Sigmoid colon (tissue), 7 donors: ENCODE results near the gene ABI3BP. TPM values are rescaled to one million over a fixed set of nuclear protein-coding genes. Genes with fewer than 3 reads are reported as not detected.

Source experiments
- DNase-seq: peaks from one replicate; pipeline ENCODE4 v3.0.0-alpha.2; 2019
- H3K27ac ChIP-seq, 4 donors: fragments of 200-600 bp; sonication (generic); one replicate each; pipeline ENCODE4 v1.5.1; 2016 to 2019; ENCODE audit warnings: mild to moderate bottlenecking in 1 of 4
- H3K27me3 ChIP-seq, 3 donors: fragments of 200-600 bp; sonication (generic); one replicate each; pipeline ENCODE4 v1.5.1; 2019; ENCODE audit warnings: mild to moderate bottlenecking in 1 of 3
- H3K36me3 ChIP-seq, 4 donors: fragments of 200-600 bp; sonication (generic); one replicate each; pipeline ENCODE4 v1.5.1; 2016 to 2019
- H3K4me1 ChIP-seq, 4 donors: fragments of 200-600 bp; sonication (generic); one replicate each; pipeline ENCODE4 v1.5.1; 2017 to 2019
- H3K4me3 ChIP-seq, 4 donors: fragments of 200-600 bp; sonication (generic); one replicate each; pipeline ENCODE4 v1.5.1; 2017 to 2019; ENCODE audit warnings: mild to moderate bottlenecking in 2 of 4, moderate library complexity in 1 of 4
- H3K9me3 ChIP-seq, 4 donors: fragments of 200-600 bp in 3 of 4; sonication (generic) in 3 of 4; one replicate each; pipeline versions ENCODE4 v1.5.1 to v1.6.1; 2013 to 2019
- CTCF ChIP-seq, 4 experiments: fragments of 450-650 bp in 3 of 4; fragments of 200-600 bp in 1 of 4; IDR thresholded peaks; one replicate each; pipeline ENCODE4 v1.5.1; 2016 to 2019; ENCODE audit warnings: antibody characterized with exemption in 4 of 4, mild to moderate bottlenecking in 3 of 4, moderate library complexity in 2 of 4
- EP300 ChIP-seq, 4 donors: sonication (generic); formaldehyde crosslinking; IDR thresholded peaks; one replicate each; pipeline ENCODE4 v1.6.1; 2017; ENCODE audit warnings: antibody characterized with exemption in 4 of 4
- POLR2A ChIP-seq, 2 donors: fragments of 450-650 bp; IDR thresholded peaks; one replicate each; pipeline ENCODE4 v1.6.1; 2016; ENCODE audit warnings: antibody characterized with exemption in 2 of 2, mild to moderate bottlenecking in 2 of 2, moderate library complexity in 2 of 2
- POLR2AphosphoS5 ChIP-seq, 4 donors: sonication (generic); formaldehyde crosslinking; IDR thresholded peaks; one replicate each; pipeline ENCODE4 v1.6.1; 2017; ENCODE audit warnings: antibody characterized with exemption in 4 of 4
- WGBS, 2 donors: extraction: QIAGEN DNeasy Blood & Tissue Kit; methylation state at CpG; one replicate each; pipeline ENCODE4 v1.1.7; 2013; 5-methylcytosine and 5-hydroxymethylcytosine counted together
- intact Hi-C: fragments of 100-400 bp; cut with DNase I; formaldehyde crosslinking; loops from one replicate; pipeline ENCODE4 v1.15.1; 2023
- polyA plus RNA-seq, 3 donors: library from polyadenylated mRNA; stranded (reverse); fragments of 200-250 nt; gene quantifications; one replicate each; pipeline ENCODE4 v1.2.3, GENCODE V29; 2013
- total RNA-seq, 4 donors: library from RNA; depleted of rRNA; stranded (reverse); fragments of >200 nt; gene quantifications; one replicate each; pipeline ENCODE4 v1.1.0, GENCODE V29; 2016
- donor health status: healthy with polysubstance abuse.
- donor health status: Bipolar disorder and iron deficiency.
- donor health status: healthy.

Gene ABI3BP
- total and polyA plus RNA-seq, 7 donors = 1.2 to 177 (median 30.4) TPM

- DNase-seq = no peak
- H3K36me3 ChIP-seq = peaks cover 0 to 54% (median 11%) of the 10 kb centered on the region in 4 donors
- no peak overlapping the region for H3K27ac ChIP-seq
- H3K4me3 ChIP-seq = no peak overlapping the region
- 64 to 83% methylated on average over 2 of the region's 2 CpGs for WGBS, 2 donors
- H3K27me3 ChIP-seq = no peaks in the 10 kb centered on the region
- H3K4me1 ChIP-seq = peaks cover 0 to 40% (median 20%) of the 10 kb centered on the region in 4 donors
- H3K9me3 ChIP-seq = no peaks in the 10 kb centered on the region
- intact Hi-C loops = loop anchor here (10.0 kb wide), 1 partner anchor 452 kb away; the partner anchor contains the start of gene TBC1D23
- TF ChIP-seq EP300 (IDR thresholded peaks at IDR 0.05) (no peak), POLR2A (IDR thresholded peaks at IDR 0.05) (no peak), POLR2AphosphoS5 (IDR thresholded peaks at IDR 0.05) (no peak), CTCF (IDR thresholded peaks at IDR 0.05) (no peak)
Measured at GRCh38 chr3:100717063-100717462, 276.2 kb downstream of the ABI3BP start.

GRCh38 chr3:100715176-100715575 lies 278.0 kb downstream of the ABI3BP start:
- H3K9me3 ChIP-seq = no peaks in the 10 kb centered on the region
- H3K4me3 ChIP-seq = no peak overlapping the region
- intact Hi-C loops = loop anchor here (10.0 kb wide), 1 partner anchor 450 kb away; the partner anchor contains the start of gene TBC1D23
- no peak for DNase-seq
- H3K27me3 ChIP-seq = no peaks in the 10 kb centered on the region
- no peak overlapping the region for H3K27ac ChIP-seq
- TF ChIP-seq EP300 (IDR thresholded peaks at IDR 0.05) (no peak), POLR2AphosphoS5 (IDR thresholded peaks at IDR 0.05) (no peak), POLR2A (IDR thresholded peaks at IDR 0.05) (no peak), CTCF (IDR thresholded peaks at IDR 0.05) (no peak)
- H3K4me1 ChIP-seq = peaks cover 0 to 58% (median 37%) of the 10 kb centered on the region in 4 donors
- H3K36me3 ChIP-seq = peaks cover 0 to 35% (median 4%) of the 10 kb centered on the region in 4 donors

GRCh38 chr3:100710261-100710968 lies 282.8 kb downstream of the ABI3BP start:
- intact Hi-C loops = loop anchor here (10.0 kb wide), 1 partner anchor 446 kb away; the partner anchor contains the start of gene TBC1D23
- H3K4me1 ChIP-seq = peaks cover 0 to 42% (median 24%) of the 10 kb centered on the region in 4 donors
- no peaks in the 10 kb centered on the region for H3K27me3 ChIP-seq
- H3K36me3 ChIP-seq = peaks cover 0 to 18% (median 3%) of the 10 kb centered on the region in 4 donors
- DNase-seq = no peak
- WGBS, 2 donors = 5 to 20% methylated on average over 8 of the region's 8 CpGs
- peak overlapping the region; percentile 74 to 95 (median 84) for H3K4me3 ChIP-seq
- peak overlapping the region; percentile 97 for H3K27ac ChIP-seq
- TF ChIP-seq POLR2A (IDR thresholded peaks at IDR 0.05) (no peak), EP300 (IDR thresholded peaks at IDR 0.05) (no peak), POLR2AphosphoS5 (IDR thresholded peaks at IDR 0.05) (no peak), CTCF (IDR thresholded peaks at IDR 0.05) (peak in 2 of 4 experiments; percentile 10 to 12)
- no peaks in the 10 kb centered on the region for H3K9me3 ChIP-seq

GRCh38 chr3:100709842-100710260 lies 283.4 kb downstream of the ABI3BP start:
- peaks cover 0 to 12% (median 3%) of the 10 kb centered on the region in 4 donors for H3K36me3 ChIP-seq
- H3K27me3 ChIP-seq = no peaks in the 10 kb centered on the region
- intact Hi-C loops = loop anchor here (2.0 to 10.0 kb wide), 5 partner anchors 217 to 965 kb away; partner anchors contain the start of genes LNP1, TBC1D23, TMEM45A and TOMM70
- H3K4me3 ChIP-seq = peak overlapping the region; percentile 74 to 95 (median 84)
- peaks cover 0 to 36% (median 21%) of the 10 kb centered on the region in 4 donors for H3K4me1 ChIP-seq
- WGBS, 2 donors = 1% methylated on average over 21 to 23 of the region's 23 CpGs
- TF ChIP-seq EP300 (IDR thresholded peaks at IDR 0.05) (no peak), POLR2A (IDR thresholded peaks at IDR 0.05) (no peak), POLR2AphosphoS5 (IDR thresholded peaks at IDR 0.05) (no peak), CTCF (IDR thresholded peaks at IDR 0.05) (no peak)
- no peaks in the 10 kb centered on the region for H3K9me3 ChIP-seq
- H3K27ac ChIP-seq = peak overlapping the region; percentile 97
- peak; percentile 72 for DNase-seq
